Occipital lobe (tissue), 2 donors: ENCODE measurements around the gene FBXL17. TPM values are rescaled to one million over a fixed set of nuclear protein-coding genes. Genes with fewer than 3 reads are reported as not detected.

Experiments used
- DNase-seq: peaks from one replicate; lab custom pipeline; 2025; lab: John Stamatoyannopoulos, UW
- total RNA-seq: library from RNA; depleted of rRNA; stranded (reverse); fragments of >200 nt; gene quantifications from one replicate; pipeline ENCODE4 v1.2.3, GENCODE V29; 2014

The FBXL17 gene
- total RNA-seq, 1 donor from 2014 or later: 75.0 TPM

DNA sequence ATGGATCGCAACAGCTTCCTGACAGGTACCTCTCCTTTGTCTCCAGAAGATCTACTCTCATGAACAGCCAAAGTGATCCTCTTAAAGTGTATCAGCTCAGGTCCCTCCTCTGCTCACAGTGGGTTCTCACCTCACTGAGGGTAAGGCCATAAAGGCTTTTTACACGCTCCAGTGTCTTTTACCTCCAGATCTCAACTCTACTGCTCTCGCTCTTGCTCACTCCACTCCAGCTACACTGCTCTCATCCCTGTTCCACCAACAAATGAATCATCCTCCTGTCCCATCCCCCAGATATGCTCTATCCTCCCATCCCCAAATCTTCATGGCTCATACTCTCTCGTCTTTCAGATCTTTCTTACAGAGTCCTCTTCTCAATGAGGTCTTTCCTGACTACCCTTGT lies 462.5 kb downstream of the FBXL17 start:
- no peak for DNase-seq

DNA sequence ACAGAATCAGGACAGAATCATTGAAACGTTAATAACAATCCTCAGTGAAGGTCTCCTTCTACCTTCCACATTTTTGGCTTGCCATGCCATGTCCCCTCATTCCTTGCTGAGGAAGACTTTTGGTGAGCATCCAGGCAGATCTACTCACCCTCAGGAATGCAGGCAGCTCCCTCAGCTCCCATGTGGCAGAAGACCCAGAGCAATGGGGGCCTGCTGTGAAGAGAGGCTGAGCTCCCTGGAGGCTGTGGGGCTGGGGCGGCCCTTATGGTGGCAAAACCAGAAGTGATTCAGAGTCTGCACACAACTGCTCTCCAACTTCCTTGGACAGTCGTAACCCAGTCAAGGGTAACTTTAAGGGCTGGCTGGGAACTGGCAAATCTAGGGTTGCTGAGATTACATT lies 463.9 kb downstream of the FBXL17 start:
- DNase-seq: no peak

DNA sequence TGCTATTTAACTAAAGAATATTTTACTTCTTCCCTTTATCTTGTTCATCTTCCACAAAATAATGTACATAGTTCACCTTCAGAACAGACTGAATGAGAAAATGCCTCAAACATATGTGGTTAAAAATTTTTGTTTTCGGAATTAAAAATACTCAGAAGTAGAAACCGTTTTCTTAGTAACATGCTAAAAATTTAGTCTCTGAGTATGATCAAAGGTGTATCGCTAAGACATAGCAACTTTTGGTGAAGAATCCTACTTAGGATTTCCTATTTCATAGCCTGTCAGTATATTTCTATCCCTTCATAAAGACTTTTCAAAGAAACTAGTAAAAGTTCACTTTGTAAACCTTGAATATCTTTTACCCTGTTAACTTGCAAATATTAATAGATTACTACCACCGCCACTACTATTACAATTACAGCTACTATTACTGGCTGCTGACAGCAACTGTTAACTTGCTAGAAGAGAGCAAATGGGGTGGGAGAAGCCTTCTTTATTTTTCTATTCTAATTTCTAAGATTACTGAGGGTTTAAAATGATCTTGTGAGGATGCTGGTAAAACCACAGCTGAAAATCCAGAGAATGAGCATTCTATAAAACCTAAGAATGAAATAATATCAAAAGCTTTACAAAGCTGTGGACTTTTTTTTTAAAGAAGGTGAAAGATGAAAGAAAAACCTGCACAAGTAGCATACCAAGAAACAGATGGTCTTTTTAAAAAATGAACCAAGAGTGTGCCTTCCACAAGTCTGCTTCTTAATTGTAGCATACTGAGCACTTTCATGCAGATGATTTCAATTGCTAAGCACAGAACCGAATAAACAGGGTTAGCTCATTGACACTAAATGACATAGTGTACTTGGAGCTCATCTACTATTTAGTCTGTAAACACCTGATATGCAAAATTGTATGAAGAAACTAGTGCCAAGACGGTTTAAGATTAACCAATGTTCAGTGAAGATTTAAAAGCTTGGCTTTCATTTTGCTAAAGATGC lies 464.9 kb downstream of the FBXL17 start:
- no peak for DNase-seq

DNA sequence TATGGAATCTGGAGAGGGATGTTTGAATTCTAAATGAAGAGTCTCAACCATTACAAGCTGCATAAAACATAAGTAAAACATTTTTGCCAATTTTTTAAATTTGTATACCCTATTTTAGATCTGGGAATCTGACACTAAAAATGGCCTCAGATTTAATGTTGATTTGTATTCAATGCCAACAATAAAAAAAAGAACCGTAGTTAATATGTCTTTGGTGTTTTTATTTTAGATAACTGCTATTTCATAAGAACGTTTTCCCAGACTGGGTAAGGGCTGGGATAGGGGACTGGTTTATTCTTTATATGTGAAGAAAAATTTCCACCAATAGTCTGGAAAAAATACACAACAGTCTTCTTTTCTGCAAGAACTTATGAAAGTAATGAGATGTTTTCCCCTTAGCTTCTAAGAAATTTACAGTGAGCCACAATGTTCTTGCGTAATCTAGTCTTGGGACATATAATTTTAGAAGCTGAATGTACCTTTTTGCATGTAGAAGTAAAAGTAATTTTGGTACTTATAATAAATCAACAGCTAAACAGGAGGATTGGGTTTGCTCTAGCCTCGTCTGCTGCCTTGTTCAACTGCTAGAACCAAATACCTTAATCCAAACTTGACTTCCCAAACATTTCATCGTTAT lies 466.6 kb downstream of the FBXL17 start:
- DNase-seq: no peak

DNA sequence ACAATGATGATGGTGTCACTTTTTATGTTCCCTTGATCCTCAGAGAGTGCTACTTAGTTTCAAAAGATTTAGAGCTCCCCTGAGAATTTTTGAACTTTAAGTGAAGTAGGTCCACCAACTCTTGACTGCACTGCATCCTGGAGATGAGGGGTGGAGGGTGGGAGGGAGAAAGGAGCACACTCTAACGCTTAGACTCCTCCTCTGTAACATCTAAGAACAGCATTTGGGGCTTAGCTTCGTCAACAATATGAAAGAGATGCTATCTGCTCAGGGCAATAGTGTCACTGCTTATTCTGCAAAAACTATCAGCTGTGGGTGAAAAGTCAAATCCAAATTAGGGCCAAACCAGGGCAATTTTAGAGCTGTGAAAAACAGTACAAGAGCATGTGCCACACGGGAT lies 468.4 kb downstream of the FBXL17 start:
- no peak for DNase-seq

DNA sequence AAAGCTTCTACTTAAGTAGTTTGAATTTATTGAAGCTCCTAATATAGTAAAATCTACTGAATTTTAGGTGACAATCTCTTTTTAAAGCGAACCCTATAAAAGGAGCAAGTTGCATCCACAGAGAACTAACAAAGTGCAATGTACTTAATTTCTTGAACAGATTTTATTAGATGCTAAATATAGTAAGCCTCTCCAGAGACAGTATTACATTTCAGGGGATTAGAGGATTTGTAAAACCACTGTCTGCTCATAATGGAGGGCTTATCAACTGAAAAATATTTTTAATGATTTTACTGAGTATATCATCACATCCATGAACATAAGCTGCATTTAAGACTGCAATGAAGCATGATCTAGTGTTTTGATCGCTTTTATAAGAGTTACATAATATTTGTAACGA lies 481.2 kb downstream of the FBXL17 start:
- no peak for DNase-seq

DNA sequence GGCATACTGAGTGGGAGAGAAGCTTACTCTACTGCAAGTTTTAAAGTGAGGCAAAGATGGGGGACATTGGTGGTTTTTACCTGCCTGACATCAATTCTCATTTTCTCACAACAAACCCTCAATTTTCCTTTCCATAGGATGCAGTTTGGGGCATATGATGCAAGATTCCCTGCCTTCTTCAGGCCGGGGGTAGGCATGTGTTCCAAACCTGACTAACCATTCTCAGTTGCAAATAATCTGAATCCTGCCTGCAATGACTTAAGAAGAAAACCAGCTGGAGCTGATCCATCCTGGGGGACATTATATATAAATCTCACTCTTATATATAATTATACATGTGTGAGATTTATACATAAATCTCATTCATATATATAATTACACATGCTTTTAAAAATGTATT lies 487.5 kb downstream of the FBXL17 start:
- DNase-seq: no peak

DNA sequence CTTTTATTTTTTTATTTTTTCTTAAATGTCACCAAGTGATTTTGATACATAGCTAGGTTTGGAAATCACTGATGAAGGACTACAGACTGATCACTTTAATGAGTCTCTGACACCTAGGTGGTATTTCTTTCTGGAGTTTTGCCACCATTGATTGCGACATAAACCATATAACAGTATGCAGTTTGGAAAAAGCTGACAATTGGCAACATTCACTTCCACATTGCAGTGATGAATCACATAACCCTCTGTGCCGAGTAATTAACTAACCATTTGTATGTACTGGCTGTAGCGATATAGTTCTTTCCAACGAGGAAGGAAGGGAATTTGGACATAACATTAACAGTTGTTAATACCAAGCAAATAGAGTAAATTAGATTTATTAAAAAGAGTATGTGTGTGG lies 488.3 kb downstream of the FBXL17 start:
- no peak for DNase-seq

DNA sequence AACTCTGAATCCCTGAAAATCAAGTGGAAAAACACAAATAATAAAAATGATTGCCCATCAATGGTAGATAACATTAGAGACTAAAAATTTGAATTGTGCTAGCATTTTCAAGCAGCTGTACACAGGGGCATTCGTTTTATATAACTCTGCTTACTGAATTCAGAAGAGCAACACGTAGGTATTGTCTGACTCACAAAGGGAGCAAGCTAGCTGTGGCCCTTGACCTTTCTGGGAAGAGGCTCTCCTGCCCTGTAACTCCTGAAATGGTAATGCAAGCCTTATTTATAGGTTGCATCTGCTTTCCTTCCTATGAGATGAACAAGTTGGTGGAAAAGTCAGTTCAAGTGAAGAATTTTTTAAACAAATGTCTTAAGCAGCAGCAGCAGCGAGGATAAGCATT lies 492.5 kb downstream of the FBXL17 start:
- DNase-seq: no peak

DNA sequence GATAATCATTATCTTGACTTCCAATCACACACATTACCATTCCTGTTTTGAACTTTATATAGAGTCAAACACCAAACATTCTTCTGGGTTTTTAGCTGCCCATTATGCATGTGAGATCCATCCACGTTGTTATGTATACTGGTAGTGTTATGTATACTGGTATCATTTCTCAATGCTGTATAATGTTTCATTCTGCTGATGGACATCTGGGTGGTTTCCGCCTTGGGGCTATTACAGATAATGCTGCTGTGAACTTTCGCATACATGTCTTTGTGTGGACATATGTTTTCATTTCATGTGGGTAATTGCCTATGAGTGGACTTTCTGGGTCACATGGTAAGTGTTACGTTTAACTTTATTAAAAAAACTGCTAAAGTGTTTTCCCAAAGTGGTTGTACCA lies 493.4 kb downstream of the FBXL17 start:
- no peak for DNase-seq

DNA sequence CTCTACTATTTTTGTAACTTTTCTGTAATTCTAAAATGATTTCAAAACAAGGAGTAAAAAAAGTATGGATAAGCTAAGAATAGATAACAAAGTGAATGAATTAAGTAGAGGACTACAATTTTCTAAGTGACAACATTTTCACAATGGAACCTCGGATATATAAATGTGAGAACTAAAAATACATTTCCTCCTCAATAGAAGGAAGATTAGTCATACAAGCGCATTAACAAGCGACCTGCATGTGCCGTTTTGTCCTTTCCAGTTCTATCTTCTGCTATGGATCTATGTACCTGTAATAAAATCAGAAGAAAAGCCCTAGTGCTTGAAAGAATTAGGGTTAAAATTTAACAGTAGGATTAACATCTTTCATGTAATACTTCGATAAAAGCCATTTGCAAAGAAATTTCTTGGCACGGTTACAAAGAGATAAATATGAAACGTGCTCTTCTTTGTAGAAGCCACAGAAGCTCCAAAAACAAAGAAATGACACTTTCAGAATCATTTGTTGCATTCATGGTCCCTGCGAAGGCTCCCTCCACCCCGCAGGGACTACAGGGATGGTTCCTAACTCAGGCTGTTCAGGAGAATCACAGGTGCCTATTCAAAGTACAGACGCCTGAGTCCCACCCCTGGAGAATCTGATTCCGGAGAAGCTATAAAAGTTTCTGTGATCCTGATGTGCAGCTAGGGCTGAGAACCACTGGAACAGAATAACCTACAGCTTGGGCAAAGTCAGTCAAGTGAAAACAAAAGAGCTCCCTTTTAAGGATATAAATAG lies 494.5 kb downstream of the FBXL17 start:
- no peak for DNase-seq

DNA sequence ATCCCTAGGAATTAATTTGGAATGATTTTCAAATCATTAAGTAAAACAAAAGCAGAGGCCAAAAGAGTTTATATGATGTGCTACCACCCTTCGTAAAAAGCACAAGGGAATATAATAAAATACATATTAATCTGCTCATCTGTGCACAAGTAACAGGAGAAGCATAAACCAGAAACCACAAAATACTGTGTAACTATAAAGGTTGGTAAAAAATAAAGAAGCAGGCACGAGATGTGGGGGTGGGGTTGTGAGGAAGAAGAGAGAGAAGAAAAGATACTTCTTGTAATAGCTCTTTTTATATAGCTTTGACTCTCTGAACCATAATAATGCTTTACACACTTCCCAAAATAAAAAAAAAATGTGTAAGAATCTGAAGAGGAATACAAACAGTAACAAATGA lies 496.3 kb downstream of the FBXL17 start:
- DNase-seq: no peak

DNA sequence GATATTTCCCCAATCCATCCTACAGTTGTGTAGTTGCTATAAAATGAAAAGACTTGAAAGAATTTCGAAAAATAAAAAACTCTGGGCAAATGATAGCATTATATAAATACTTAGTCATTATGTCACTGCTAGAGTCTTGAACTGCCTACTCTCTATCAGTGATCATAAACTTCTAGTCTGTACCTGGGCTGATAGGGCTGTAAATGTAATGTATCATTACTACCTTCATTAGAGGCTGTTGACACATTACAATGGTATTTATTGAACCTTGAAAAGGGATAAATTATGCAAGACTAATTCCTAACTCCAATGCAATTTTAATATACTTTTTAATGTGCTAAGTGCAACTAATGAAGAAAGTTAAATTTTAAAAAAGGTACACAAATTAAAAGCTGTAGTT lies 497.0 kb downstream of the FBXL17 start:
- no peak for DNase-seq

DNA sequence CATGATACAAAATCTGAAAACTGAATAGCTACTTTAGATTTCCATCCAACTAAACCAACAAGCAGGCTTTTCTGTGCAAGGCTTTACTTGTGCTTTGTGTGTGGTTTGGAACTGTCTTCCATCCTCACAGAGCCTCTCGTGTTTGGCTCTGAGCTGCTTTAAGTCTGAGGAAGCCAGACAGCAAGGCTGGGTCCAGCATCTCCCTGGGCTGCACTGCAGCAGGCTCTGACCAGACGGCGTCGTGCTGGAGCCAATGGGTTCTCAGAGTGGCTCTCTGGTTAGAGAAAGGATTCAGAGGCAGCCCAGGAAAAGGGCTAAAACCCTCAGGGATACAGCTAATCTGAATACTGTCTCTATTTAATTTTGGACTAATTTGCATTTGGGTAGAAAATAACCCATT lies 503.2 kb downstream of the FBXL17 start:
- DNase-seq: peak; percentile 43

DNA sequence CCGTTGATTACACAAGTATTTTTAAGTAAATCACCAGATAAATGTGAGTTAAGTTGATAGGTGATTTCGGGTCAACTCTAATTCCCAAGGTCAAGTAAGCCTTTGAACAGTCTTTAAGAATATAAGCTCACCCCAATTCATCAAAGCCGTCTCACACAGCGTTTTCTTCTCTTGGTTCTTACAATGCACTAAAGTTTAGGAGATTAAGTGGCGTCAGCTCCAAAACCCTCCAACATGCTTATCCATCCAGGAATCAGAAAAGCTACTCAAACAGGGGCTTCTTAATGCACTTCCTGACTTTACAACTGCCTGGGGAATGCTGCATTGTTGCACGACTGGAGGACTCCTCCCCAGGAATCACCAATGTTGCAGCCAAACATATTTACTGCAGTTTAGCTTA lies 505.0 kb downstream of the FBXL17 start:
- no peak for DNase-seq

DNA sequence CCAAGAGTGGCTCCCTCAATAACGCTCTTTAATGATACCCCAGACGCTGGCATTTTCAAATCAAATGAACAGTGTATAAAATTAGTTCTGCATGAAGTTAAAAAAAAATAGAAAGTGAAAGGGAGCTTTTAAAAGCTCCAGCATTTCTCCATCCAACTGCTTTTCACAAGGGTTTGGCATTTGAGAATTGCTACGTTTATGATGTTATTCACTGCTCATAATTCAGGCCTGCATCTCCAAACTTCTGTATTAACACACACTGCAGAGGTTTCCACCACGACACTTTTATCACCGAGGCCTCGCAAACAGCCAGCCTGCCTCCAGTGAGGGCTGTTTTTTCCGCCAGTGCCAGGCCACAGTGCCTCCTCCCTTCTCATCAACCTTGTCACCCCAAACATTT lies 505.6 kb downstream of the FBXL17 start:
- DNase-seq: no peak

DNA sequence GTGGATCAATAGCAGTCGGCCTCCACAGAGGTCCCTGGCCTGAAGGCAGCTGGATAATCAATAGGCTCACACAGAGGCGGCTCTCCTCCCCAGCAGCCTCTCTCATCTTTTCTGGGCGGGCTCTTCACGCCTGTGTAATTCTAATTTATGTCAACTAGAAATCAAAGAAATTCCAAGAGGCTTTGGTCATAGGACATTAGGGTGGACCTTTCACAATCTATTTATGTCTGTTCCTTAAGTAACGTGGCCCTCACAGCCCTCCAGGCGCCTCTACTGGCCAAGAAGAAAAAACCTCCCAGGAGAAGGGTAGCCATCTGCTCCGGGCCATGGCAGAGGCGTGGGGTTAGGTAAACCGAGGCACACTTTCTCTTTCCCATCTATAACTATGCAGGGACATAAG lies 506.1 kb downstream of the FBXL17 start:
- DNase-seq: no peak

DNA sequence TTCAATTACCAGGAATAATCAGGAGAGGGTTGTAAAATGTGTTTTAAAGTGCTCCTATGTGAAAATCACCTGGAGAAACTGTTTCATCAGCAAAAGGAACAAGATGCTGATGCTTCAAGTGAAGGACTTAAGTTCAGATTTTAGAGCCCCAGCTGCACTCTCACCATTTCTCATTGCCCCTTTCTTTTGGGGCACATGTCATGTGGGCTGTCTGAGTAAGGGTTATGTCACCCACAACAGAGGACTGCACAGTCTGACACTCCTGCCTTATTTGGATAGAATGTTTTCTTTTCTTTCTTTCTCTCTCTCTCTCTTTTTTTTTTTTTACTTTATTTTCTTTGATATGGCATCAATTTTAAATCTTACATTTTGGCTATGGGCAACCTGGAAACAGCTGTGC lies 507.1 kb downstream of the FBXL17 start:
- DNase-seq: no peak

DNA sequence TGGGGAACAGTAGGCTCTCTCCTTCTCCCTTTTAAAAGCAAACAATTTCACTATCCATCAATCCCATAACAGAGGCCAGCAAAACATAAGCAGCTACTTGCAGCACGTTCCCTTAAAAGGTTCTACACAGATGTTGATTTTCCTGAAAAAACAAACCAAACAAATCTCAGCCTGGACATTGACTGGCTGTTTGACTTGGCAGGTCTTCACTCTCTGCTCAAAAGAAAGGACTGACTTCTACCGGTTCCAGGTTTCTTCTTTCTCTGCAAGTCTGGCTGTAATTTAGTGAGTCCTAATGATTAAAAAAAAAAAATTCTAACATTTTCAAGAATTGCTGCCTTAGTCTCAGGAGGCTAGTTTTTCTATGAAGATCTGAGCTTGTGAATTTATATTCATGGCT lies 508.0 kb downstream of the FBXL17 start:
- no peak for DNase-seq

DNA sequence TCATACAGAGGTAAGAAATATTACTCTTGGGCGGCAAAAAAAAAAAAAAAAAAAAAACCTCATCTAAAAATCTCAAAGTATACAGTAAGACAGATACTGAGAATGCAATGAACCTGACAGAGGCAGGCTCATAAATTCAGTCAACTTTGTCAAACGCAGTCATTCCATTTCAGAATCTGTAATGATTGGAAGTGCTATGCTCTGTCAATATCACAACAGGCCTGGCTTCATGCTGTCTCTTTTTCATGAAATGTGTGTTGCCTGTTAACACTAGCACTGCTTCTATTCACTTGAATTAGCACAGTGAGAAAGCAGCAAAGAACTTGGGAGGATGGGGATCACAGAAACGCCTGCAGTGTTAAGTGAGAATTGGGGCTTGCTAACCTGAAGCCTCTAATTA lies 510.9 kb downstream of the FBXL17 start:
- DNase-seq: no peak

DNA sequence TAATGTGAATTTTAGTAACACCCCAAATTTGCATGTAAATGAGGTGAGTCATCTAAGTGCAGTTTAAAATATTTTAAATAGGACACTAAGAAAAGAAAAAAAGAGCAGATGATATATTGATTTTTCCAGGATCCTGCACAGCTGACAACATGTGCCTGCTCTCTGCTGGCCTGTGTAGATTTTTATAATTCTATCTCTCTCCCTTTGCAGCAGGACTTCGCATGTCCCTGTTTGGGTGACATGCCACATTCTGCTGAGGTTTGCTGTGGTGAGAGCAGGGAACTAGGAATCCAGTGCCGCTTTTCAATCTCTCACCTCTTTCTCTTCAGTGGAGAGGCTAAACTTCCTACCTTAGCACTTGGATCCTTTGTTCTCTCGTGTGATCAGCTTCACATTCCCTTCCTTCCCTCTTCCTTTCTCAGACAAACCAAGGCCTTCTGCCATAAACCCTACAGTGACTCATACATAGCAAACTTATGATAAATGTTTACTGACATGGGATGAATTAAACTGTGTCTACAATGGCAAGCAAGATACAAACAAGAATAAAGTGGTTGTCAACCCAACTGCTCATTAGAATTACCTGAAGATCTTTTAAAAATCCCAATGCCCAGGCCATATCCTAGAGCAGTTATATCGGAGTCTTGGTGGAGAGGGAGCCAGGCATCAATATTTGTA lies 512.3 kb downstream of the FBXL17 start:
- no peak for DNase-seq
